Anterior cingulate cortex (tissue), 58 donors: ENCODE results near the gene SLC12A5.
"Not testable (repeated sequence)": the region's sequence is repeated elsewhere in the genome, so short reads cannot be mapped to it uniquely, and the experiment has no call there.

Experiments used
- DNase-seq, 58 donors: peaks; one replicate each; lab custom pipeline; 2025; lab: John Stamatoyannopoulos, UW

SLC12A5 gene

GRCh38 chr20:46028772-46029371 lies at the start of gene SLC12A5:
Gene SLC12A5 (plus strand): TSS chr20:46029215. CDS start chr20:46029345, 130 bp downstream.
- DNase-seq, result peak in 35 of 58 donors; percentile 9 to 82 (median 39)

- DNase-seq, result no peak
Measured at GRCh38 chr20:45981261-45981660, 47.8 kb upstream of the SLC12A5 start.

GRCh38 chr20:45983279-45983743 lies 45.7 kb upstream of the SLC12A5 start:
- no peak for DNase-seq

DNA sequence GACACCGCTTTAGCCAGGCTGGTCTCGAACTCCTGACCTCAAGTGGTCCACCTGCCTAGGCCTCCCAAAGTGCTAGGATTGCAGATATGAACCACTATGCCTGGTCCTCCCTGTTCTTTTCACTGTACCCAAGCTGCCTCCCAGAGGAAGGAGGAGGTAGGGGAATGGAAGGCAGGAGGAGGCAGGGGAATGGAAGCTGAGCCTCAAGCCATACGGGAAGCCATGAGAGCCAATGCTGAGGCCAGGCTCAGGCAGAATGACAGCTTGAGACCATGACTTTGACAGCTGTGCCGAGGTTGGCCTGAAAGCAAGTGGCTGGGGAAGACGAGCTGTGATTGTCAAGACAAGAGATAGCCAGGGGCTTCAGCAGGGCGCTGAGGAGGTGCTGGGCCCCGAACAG lies 43.4 kb upstream of the SLC12A5 start:
- no peak for DNase-seq

DNA sequence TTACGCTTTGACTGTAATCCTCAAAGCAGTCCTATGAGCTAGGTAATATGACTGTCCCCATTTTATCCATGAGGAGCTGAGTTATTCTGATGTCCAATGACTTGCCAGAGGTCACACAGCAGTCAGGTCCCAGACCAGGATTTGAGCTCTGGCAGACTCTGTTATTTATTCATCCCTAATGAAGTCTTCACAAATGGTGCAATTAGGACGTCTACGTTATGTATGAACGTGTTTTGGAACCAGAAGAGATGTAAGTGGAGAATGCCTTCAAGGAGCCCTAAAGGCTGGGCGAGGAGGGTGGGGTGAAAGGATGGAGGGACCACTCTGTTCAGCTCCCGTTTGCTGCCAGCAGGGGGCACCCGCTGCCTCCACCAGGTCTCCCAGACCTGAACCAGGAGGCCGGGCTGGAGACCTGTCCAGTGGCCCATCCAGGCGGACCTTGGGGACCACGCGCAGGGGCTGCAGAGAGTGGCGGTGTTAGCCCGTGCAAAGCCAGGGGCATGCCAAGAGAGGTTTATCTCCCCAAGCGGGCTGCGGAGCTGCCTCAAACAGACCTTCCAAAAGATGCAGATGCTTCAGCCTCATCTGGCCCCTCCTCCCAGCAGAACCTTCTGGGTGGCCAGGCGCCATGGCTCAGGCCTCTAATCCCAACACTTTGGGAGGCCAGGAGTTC lies 41.8 kb upstream of the SLC12A5 start:
- DNase-seq, result peak in 46 of 58 donors; percentile 12 to 83 (median 33)

GRCh38 chr20:45988830-45989229 lies 40.2 kb upstream of the SLC12A5 start:
- DNase-seq, result not testable (repeated sequence)

DNA sequence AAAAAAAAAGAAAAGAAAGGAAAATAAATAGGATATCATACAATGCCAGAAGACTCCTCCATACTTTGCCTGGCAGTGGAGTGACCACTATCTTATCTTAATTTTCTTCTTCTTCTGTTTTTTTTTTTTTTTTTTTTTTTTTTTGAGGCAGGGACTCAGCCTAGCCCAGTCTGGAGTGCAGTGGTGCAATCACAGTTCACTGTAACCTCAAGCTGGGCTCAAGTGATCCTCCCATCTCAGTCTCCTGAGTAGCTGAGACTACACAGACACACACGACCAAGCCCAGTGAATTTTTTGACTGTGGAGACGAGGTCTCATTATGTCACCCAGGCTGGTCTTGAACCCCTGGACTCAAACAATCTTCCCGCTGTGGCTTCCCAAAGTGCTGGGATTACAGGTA lies 37.4 kb upstream of the SLC12A5 start:
- no peak for DNase-seq

- no peak for DNase-seq
Measured at GRCh38 chr20:45993197-45993951, 35.6 kb upstream of the SLC12A5 start.

DNA sequence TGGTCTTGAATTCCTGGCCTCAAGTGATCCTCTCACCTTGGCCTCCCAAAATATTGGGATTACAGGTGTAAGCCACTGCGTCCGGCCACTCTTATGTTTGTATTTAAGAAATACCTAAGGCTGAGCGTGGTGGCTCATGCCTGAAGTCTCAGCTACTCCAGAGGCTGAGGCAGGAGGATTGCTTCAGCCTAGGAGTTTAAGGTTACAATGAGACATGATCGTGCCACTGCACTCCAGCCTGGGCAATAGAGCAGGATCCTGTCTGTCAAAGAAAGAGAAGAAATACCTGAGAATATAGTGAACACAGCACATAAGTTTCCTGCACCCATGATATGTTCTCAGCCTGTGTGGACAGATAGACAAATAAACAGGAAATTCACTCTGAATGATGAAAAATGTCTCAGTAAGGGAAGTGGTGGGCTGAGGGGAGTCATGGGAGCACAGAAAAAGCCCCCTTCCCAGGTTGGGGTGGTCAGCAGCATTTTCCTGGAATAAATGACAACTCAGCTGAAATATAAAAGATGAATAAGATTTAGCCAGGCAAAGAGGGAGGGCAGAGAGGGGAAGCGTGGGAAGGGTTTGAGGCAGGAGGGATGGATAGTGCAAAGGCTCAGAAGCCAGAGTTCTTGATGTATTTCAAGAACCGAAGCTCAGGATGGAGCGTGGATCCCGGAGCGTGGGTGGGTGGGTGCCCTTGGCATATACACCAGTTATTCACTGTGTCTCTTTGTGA lies 34.1 kb upstream of the SLC12A5 start:
- DNase-seq, result no peak

DNA sequence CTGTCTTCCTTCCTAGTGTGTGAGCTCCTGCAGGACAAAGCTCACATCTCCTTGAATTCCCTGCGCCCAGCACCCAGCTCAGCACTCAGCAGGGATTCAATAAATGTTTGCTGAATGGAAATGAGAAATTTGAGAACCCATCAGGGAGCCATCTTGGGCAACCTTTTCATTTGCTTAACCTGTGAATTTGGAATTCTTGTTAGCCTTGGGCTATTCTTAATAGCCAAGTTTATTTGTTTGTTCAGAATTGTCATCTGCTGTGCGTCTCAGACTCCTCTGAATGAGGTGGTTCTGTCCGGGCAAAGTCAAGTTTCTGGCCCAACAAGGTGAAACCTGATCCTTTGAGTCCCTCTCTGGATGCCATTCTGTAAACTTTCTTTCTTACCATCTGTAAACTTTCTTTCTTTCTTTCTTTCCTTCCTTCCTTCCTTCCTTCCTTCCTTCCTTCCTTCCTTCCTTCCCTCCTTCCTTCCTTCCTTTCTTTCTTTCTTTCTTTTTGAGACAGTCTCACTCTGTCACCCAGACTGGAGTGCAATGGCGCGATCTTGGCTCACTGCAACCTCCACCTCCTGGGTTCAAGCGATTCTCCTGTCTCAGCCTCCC lies 33.4 kb upstream of the SLC12A5 start:
- DNase-seq, result not testable (repeated sequence)

- no peak for DNase-seq
Measured at GRCh38 chr20:45997187-45997586, 31.8 kb upstream of the SLC12A5 start.

GRCh38 chr20:45998337-45998736 lies 30.7 kb upstream of the SLC12A5 start:
- DNase-seq, result no peak

GRCh38 chr20:45998761-45999160 lies 30.3 kb upstream of the SLC12A5 start:
- DNase-seq, result peak in 5 of 58 donors; percentile 9 to 19 (median 10)

DNA sequence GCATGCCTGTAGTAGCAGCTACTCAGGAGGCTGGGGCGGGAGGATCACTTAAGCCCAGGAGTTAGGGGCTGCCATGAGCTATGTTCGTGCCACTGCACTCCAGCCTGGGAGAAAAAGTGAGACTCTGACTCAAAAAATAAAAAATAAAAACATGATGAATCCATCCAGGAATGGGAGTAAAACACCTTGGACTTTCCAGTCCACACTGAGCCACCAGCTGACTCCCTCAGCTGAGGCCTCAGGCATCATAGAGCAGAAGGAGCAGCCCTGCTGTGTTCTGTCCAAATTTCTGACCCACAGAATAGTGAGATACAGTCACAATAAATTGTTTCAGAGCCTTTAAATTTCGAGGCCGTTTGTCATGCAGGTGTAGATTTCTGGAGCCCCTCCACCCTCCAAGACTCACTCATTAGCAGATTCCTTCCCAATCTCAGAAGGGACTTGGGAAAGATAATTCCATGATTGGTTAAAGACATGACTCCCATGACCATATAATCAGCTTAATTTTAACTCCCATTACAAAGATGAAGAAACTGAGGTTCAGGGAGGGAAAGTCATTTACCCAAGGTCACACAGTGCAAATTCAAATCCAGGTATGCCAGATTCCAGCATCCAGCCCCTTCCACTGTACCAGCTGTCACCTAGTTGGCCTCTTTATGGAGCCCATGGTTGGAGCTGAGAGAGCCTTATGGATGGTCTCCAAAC lies 29.3 kb upstream of the SLC12A5 start:
- DNase-seq, result no peak

DNA sequence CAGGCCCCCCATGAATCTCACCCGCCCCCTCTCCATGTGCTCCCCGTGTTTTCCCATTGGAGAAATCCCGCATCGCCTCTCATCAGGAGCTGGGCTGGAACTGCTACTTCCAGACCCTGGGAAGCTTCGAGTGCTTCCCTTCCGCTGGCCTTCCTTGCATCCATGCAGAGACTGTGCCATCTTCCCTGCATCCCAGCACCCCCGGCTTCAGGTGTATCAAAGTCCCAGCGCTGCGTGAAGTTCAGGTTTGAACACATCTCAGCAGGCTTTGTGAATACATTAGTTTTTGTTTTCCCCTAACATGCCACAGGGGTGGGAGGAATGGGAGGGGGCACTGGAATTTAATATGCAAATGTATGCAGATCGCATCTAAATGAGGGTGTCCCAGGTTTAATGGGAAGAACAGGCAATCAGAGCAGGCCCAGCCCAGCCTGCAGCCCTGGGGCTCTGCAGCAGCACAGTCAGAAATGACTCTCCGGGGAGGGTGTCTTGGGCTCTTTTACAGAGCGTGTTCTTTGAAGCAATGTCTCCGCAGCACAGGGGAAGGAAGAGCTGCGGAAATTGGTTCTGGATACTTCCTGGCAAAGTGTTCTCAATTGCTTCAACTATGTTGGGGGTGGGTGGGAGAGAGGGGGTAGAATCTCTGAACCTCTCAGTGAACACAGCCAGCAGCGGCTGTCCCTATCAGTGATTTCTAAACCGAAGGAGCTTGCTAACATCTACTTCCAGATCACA lies 28.6 kb upstream of the SLC12A5 start:
- no peak for DNase-seq

- no peak for DNase-seq
Measured at GRCh38 chr20:46001498-46001897, 27.5 kb upstream of the SLC12A5 start.

DNA sequence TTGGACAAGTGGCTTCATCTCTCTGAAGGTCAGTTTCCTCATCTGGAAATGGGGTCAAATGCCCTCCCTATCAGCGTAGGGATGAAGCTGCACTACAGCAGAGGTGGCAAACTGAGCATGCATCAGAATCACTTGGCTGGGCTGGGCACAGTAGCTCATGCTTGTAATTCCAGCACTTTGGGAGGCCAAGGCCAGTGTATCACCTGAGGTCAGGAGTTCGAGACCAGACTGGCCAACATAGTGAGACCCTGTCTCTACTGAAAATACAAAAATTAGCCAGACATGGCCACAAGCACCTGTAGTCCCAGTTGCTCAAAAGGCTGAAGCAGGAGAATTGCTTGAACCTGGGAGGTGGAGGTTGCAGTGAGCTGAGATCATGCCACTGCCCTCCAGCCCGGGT lies 27.0 kb upstream of the SLC12A5 start:
- no peak for DNase-seq

DNA sequence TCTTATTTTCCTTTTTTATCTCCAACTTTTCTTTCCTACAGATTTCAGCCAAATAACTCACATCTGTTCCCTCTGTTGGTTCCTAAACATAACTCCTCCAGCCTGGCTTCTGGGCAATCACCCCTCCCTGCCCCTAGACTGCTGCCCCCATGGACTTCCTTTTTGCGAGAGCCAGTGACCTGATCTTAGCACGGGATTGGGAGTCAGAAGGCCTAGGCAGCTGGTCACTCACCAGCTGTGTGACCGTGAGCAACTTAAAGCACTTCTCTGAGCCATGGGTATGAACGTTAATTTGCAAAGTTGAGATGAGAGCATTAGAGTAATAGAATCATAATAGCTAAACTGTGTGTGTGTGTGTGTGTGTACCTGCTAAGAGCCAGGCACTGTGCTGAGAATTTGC lies 24.8 kb upstream of the SLC12A5 start:
- DNase-seq, result peak in 1 of 58 donors; percentile 18

- peak in 14 of 58 donors; percentile 6 to 54 (median 16) for DNase-seq
Measured at GRCh38 chr20:46004889-46005473, 24.0 kb upstream of the SLC12A5 start.
